GM12801 (cell line): Measurements from ENCODE around the gene SRI.

Experiments
- CTCF ChIP-seq: IDR thresholded peaks from one replicate; pipeline ENCODE4 v1.5.1; 2011; ENCODE audit warnings: control low read depth; ENCODE audit not compliant: insufficient read length; ENCODE audit errors: extremely low read depth

Gene SRI

GRCh38 chr7:88218836-88219605 lies 817 bp downstream of the SRI start:
- no peak for TF ChIP-seq CTCF

- TF ChIP-seq CTCF = no peak
Observed at GRCh38 chr7:88218429-88218745, 1.5 kb downstream of the SRI start.

GRCh38 chr7:88217675-88218428 lies 2.0 kb downstream of the SRI start:
- no peak for TF ChIP-seq CTCF

- TF ChIP-seq CTCF = no peak
Observed at GRCh38 chr7:88216276-88216675, 3.6 kb downstream of the SRI start.

GRCh38 chr7:88215295-88215694 lies 4.5 kb downstream of the SRI start:
- TF ChIP-seq CTCF = no peak

- TF ChIP-seq CTCF = no peak
Observed at GRCh38 chr7:88214456-88214855, 5.4 kb downstream of the SRI start.

- TF ChIP-seq CTCF = no peak
Observed at GRCh38 chr7:88212918-88213317, 6.9 kb downstream of the SRI start.
